Brain pericyte (primary cell): ENCODE results near the gene WIZ.

Source experiments
- DNase-seq: peaks from one replicate; pipeline ENCODE4 v3.0.0-alpha.2; 2012; ENCODE audit warnings: low read depth, low spot score

WIZ gene

GRCh38 chr19:15464394-15465385, 14.9 kb upstream of the WIZ start, which contains the start of gene RASAL3:
TSS of gene RASAL3 (minus strand) at chr19:15464544. CDS start at chr19:15464358, 186 bp downstream.
- no peak for DNase-seq

GRCh38 chr19:15463861-15464371, 14.2 kb upstream of the WIZ start:
- DNase-seq, result no peak

- no peak for DNase-seq
Measured at GRCh38 chr19:15461694-15462093, 11.9 kb upstream of the WIZ start.

GRCh38 chr19:15457701-15458484, 8.1 kb upstream of the WIZ start:
- DNase-seq, result no peak

- DNase-seq, result no peak
Measured at GRCh38 chr19:15456871-15457700, 7.3 kb upstream of the WIZ start.

- DNase-seq, result no peak
Measured at GRCh38 chr19:15456441-15456840, 6.7 kb upstream of the WIZ start.

GRCh38 chr19:15455996-15456395, 6.2 kb upstream of the WIZ start:
- DNase-seq, result no peak

GRCh38 chr19:15453906-15454860, 4.4 kb upstream of the WIZ start:
- no peak for DNase-seq

GRCh38 chr19:15453091-15453578, 3.4 kb upstream of the WIZ start:
- DNase-seq, result no peak

- DNase-seq, result peak; percentile 76
Measured at GRCh38 chr19:15452111-15453047, 2.6 kb upstream of the WIZ start.

GRCh38 chr19:15450528-15450890, 753 bp upstream of the WIZ start:
- DNase-seq, result no peak

- DNase-seq, result no peak
Measured at GRCh38 chr19:15448778-15449619, 757 bp downstream of the WIZ start.

GRCh38 chr19:15448044-15448777, 1.5 kb downstream of the WIZ start:
- no peak for DNase-seq

- DNase-seq, result no peak
Measured at GRCh38 chr19:15447057-15447456, 2.7 kb downstream of the WIZ start.

GRCh38 chr19:15445807-15446376, 3.9 kb downstream of the WIZ start:
- DNase-seq, result no peak

GRCh38 chr19:15445227-15445605, 4.5 kb downstream of the WIZ start:
- no peak for DNase-seq
